Mucosa of gallbladder (tissue), 1 donor: ENCODE results near the gene RBBP8NL. TPM values are rescaled to one million over a fixed set of nuclear protein-coding genes. Genes with fewer than 3 reads are reported as not detected.

Experiments
- DNase-seq: peaks from one replicate; pipeline ENCODE4 v3.0.0-alpha.2; 2020; ENCODE audit warnings: low spot score
- total RNA-seq: library from RNA; stranded (reverse); gene quantifications from one replicate; pipeline ENCODE4 v1.2.1, GENCODE V29; 2021
- donor health status: DM: no; HTN: no; CAD: no.

The RBBP8NL gene
- total RNA-seq, 1 donor from 2014 or later, result 6.2 TPM

DNA sequence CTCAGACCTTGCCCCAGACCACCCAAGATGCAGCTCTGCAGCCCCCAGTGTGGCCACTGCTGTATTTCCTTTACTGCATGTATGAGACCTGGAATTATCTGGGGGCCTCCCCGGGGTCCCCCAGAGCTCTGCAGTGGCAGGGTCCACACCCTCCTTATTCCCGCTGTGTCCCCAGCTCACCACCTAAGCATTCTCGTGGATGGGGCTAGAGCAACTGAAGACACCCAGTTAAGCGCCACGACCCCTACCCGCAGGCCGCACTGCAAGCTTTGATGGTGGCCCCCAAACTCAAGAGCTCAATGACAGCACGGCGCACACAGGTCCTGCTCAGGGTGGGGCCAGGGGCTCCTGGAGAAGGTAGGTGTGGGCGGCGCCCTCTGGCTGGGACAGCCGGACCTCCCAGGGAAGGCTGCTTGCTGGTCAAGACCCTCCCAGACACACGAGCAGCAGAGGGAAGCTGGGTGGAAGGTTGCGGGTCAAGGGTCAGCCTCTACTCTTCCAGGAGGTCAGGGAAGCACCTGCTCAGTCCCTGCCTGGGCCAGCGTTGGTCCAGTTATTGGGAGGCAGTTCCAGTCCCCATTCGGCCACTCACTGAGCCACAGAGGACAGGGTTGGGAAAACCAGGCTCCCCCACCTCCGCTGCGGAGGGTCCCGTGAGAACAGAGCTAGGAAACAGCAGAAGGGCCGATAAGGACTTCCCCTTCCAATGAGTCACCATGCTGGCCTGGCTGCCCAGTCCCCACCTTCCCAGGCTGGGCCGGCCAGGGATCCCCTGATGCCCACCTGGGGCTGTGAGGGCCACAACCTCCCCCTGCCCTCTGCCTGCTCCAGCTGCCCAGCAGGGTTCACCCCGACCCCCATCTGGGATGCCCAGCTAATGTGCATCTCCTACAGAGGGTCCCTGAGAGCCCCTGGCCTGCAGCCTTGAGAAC, 63.2 kb downstream of the RBBP8NL start:
- DNase-seq, result no peak

DNA sequence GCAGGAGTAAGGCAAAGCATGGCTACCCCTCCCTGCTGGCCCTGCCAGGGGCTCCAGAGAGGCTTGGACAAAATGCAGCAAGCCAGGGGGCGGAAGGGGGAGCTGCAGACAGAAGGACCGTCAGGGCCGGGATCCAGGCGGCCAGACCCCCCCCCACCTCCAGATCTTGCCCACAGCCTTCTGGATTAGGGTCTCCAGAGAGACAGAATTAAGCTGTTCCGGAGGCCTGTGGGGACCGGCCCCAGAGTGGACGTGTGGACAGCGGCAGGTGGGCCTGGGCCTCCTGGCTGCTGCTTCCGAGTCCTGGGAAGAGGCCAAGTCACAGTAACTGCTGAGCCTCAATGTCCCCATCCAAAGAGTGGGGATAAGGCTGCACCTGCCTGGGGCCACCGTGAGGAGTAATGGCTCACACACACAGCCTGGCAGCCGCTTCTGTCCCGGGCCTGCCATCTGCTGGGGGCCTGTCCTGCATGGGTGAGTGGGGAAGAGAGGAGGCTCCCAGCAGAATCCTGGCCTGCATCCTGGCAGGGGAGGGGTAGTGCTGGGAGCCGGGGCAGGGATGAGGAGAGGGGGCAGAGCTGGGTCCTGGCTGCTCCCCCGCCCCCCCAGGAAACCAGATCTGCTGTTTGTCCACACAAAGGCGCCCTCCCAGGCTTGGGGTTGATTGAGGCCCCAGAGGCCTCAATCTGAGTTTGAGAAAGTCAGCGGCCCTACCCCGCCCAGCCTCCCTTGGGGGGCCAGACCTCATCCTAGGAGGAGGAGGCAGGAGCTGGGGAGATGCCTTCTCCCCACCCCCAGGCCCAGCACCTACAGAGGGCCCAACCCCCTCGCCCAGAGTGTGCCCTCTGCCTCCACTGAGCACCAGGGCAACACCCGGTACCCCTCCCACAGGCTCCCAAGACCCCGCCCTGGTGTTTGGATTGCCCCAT, 64.1 kb downstream of the RBBP8NL start:
- DNase-seq, result no peak

DNA sequence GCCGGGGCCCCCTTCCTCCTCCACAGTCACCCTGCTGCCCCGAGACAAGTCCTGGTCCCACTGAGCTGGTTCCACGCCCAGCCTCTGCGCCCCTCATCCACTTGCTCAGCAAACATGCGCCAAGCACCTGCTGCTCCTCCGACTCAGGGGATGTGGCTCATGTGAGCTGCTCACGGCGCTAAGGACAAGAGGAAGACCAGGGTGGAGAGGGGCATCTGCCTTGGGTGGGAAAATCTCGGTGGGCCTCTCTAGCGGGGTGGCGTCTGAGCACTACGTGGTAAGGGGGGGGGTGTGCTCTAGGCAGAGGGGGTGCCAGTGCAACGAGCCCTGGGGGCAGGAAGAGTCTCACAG, 64.8 kb downstream of the RBBP8NL start:
- no peak for DNase-seq

- no peak for DNase-seq
These were observed 65.3 kb downstream of the RBBP8NL start for GRCh38 chr20:62361799-62362589.

- no peak for DNase-seq
These were observed 66.2 kb downstream of the RBBP8NL start for GRCh38 chr20:62360854-62361798.

Other genes starting within 250 kb of the RBBP8NL start
- 38.0 TPM for gene MTG2, start 244.5 kb downstream of the RBBP8NL start, total RNA-seq
- not detected for gene HRH3, start 207.3 kb downstream of the RBBP8NL start, total RNA-seq
- gene OSBPL2, start 189.0 kb downstream of the RBBP8NL start, total RNA-seq, result 85.3 TPM
- gene ADRM1, start 124.5 kb downstream of the RBBP8NL start, total RNA-seq, result 78.8 TPM
- gene LAMA5, start 60.2 kb downstream of the RBBP8NL start, total RNA-seq, result 298 TPM
- gene RPS21, start 40.4 kb downstream of the RBBP8NL start, total RNA-seq, result 968 TPM
- gene CABLES2, start 20.3 kb downstream of the RBBP8NL start, total RNA-seq, result 5.2 TPM
- 8.7 TPM for gene GATA5, start 48.5 kb upstream of the RBBP8NL start, total RNA-seq
- 5.9 TPM for gene SLCO4A1, start 215.0 kb upstream of the RBBP8NL start, total RNA-seq